HL-60/S4 (cell line): ENCODE data around the gene PCDH15.

Experiments used
- in situ Hi-C: fragments of 300-500 bp; cut with MboI; formaldehyde crosslinking; loops from 2 replicates; pipeline ENCODE4 v1.14.3; 2022; ENCODE audit warnings: low sequenced_read_pairs

Gene PCDH15

GRCh38 chr10:54708591-54708990 lies 92.4 kb downstream of the PCDH15 start:
- in situ Hi-C loops, result no loop called here

- in situ Hi-C loops, result no loop called here
Measured at GRCh38 chr10:54708021-54708420, 93.0 kb downstream of the PCDH15 start.

- in situ Hi-C loops, result no loop called here
Measured at GRCh38 chr10:54702583-54703485, 98.2 kb downstream of the PCDH15 start.

- in situ Hi-C loops, result no loop called here
Measured at GRCh38 chr10:54691331-54691730, 109.7 kb downstream of the PCDH15 start.

- in situ Hi-C loops, result no loop called here
Measured at GRCh38 chr10:54682554-54682953, 118.5 kb downstream of the PCDH15 start.

- in situ Hi-C loops, result no loop called here
Measured at GRCh38 chr10:54681136-54681535, 119.9 kb downstream of the PCDH15 start.

- in situ Hi-C loops, result no loop called here
Measured at GRCh38 chr10:54667136-54667535, 133.9 kb downstream of the PCDH15 start.

- in situ Hi-C loops, result no loop called here
Measured at GRCh38 chr10:54666192-54666591, 134.8 kb downstream of the PCDH15 start.

- in situ Hi-C loops, result no loop called here
Measured at GRCh38 chr10:54665095-54665494, 135.9 kb downstream of the PCDH15 start.

- in situ Hi-C loops, result no loop called here
Measured at GRCh38 chr10:54660397-54660796, 140.6 kb downstream of the PCDH15 start.

- in situ Hi-C loops, result no loop called here
Measured at GRCh38 chr10:54656643-54657042, 144.4 kb downstream of the PCDH15 start.

GRCh38 chr10:54653518-54653917 lies 147.5 kb downstream of the PCDH15 start:
- in situ Hi-C loops, result no loop called here

GRCh38 chr10:54650547-54650946 lies 150.5 kb downstream of the PCDH15 start:
- in situ Hi-C loops, result no loop called here

- in situ Hi-C loops, result no loop called here
Measured at GRCh38 chr10:54622017-54622416, 179.0 kb downstream of the PCDH15 start.

GRCh38 chr10:54620352-54620751 lies 180.7 kb downstream of the PCDH15 start:
- in situ Hi-C loops, result no loop called here

- in situ Hi-C loops, result no loop called here
Measured at GRCh38 chr10:54614072-54614471, 187.0 kb downstream of the PCDH15 start.

GRCh38 chr10:54613162-54613561 lies 187.9 kb downstream of the PCDH15 start:
- in situ Hi-C loops, result no loop called here

GRCh38 chr10:54609423-54609822 lies 191.6 kb downstream of the PCDH15 start:
- in situ Hi-C loops, result no loop called here

- in situ Hi-C loops, result no loop called here
Measured at GRCh38 chr10:54607983-54608382, 193.0 kb downstream of the PCDH15 start.

- in situ Hi-C loops, result no loop called here
Measured at GRCh38 chr10:54594289-54594688, 206.7 kb downstream of the PCDH15 start.

- in situ Hi-C loops, result no loop called here
Measured at GRCh38 chr10:54587971-54588370, 213.1 kb downstream of the PCDH15 start.

GRCh38 chr10:54585572-54585971 lies 215.5 kb downstream of the PCDH15 start:
- in situ Hi-C loops, result no loop called here

- in situ Hi-C loops, result no loop called here
Measured at GRCh38 chr10:54577682-54578081, 223.3 kb downstream of the PCDH15 start.
